Measurements from ENCODE around the gene DGKD.

Gene DGKD

GRCh38 chr2:233433029-233433428, 78.7 kb downstream of the DGKD start:
- DNase-seq, result no peak

GRCh38 chr2:233433794-233434193, 79.5 kb downstream of the DGKD start:
- DNase-seq, result no peak

GRCh38 chr2:233434666-233435330, 80.5 kb downstream of the DGKD start:
- no peak for DNase-seq

GRCh38 chr2:233435436-233436190, 81.3 kb downstream of the DGKD start:
- no peak for DNase-seq

- no peak for DNase-seq
Measured at GRCh38 chr2:233436191-233436581, 81.9 kb downstream of the DGKD start.

GRCh38 chr2:233436691-233437438, 82.6 kb downstream of the DGKD start:
- no peak for DNase-seq

GRCh38 chr2:233437439-233437955, 83.2 kb downstream of the DGKD start:
- DNase-seq, result no peak

GRCh38 chr2:233438573-233439147, 84.4 kb downstream of the DGKD start:
- DNase-seq, result no peak

- no peak for DNase-seq
Measured at GRCh38 chr2:233439191-233439590, 84.9 kb downstream of the DGKD start.

- DNase-seq, result no peak
Measured at GRCh38 chr2:233440314-233440713, 86.0 kb downstream of the DGKD start.

GRCh38 chr2:233440714-233441113, 86.4 kb downstream of the DGKD start:
- DNase-seq, result no peak

GRCh38 chr2:233441161-233442027, 87.1 kb downstream of the DGKD start:
- no peak for DNase-seq

GRCh38 chr2:233442028-233442310, 87.7 kb downstream of the DGKD start:
- DNase-seq, result no peak

GRCh38 chr2:233443511-233444183, 89.4 kb downstream of the DGKD start:
- DNase-seq, result peak; percentile 61

- no peak for DNase-seq
Measured at GRCh38 chr2:233444501-233444900, 90.2 kb downstream of the DGKD start.

GRCh38 chr2:233445152-233445830, 91.0 kb downstream of the DGKD start:
- no peak for DNase-seq

- DNase-seq, result no peak
Measured at GRCh38 chr2:233446121-233446520, 91.8 kb downstream of the DGKD start.

- DNase-seq, result no peak
Measured at GRCh38 chr2:233446606-233447305, 92.5 kb downstream of the DGKD start.

GRCh38 chr2:233447506-233448219, 93.4 kb downstream of the DGKD start:
- no peak for DNase-seq

- no peak for DNase-seq
Measured at GRCh38 chr2:233448220-233448559, 93.9 kb downstream of the DGKD start.

Data from fibroblast of skin of abdomen (primary cell).